GM18508 (cell line): ENCODE data around the gene TAOK2.
A peak's percentile ranks its signal among the peaks of the same experiment; 100 is the strongest.

ENCODE experiments used
- ATAC-seq: cut with Tn5 transposase; IDR thresholded peaks from one replicate; pipeline ENCODE4 v1.9.1; 2021; ENCODE audit warnings: moderate number of reproducible peaks; ENCODE audit not compliant: insufficient read depth, unreplicated experiment

TAOK2 gene

DNA sequence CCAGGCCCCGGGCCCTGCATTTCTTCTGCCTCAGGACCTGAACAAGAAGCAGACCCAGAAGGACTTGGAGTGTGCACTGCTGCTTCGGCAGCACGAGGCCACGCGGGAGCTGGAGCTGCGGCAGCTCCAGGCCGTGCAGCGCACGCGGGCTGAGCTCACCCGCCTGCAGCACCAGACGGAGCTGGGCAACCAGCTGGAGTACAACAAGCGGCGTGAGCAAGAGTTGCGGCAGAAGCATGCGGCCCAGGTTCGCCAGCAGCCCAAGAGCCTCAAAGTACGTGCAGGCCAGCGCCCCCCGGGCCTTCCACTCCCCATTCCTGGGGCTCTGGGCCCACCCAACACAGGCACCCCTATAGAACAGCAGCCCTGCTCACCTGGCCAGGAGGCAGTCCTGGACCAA lies 12.6 kb downstream of the TAOK2 start:
- no peak for ATAC-seq

- ATAC-seq, result no peak
Measured at GRCh38 chr16:29986931-29987330, 13.3 kb downstream of the TAOK2 start.

- no peak for ATAC-seq
Measured at GRCh38 chr16:29987371-29988085, 13.9 kb downstream of the TAOK2 start.

DNA sequence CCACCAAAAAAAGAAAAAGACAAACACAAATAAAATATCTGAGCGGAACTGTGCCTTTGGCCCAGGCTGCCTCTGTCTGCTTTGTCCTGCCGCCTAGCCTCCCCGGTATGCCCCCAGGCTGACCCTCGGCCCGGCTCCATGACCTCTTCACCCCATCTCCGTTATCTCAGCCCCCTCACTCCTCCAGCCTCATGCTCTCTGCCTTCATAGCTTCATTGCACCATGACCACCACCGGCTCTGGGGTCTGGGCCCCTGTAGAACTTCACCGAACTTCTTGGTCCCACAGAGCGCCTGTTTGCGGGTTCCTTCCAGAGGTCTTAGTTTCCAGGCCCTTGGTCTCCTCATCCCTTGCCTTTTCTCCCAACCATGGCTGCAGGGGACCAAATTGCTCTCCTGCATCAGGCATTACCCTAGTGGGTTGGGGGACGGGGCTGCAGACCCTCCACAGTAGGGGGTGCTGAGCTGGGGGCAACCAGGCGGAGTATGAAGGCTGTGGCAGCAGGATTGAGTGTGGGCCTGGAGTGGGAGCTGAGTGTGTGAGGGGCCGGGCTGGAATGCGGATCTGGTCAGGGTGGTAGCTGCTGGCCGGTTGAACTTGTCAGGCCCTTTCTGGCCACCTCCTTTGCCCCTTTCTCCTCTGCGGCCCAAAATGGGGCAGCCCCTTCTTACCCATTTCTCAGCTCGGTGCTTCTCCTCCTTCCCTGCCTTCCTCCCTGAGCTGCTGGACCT lies 14.8 kb downstream of the TAOK2 start:
- ATAC-seq, result no peak

- ATAC-seq, result no peak
Measured at GRCh38 chr16:29989111-29989858, 15.6 kb downstream of the TAOK2 start.

DNA sequence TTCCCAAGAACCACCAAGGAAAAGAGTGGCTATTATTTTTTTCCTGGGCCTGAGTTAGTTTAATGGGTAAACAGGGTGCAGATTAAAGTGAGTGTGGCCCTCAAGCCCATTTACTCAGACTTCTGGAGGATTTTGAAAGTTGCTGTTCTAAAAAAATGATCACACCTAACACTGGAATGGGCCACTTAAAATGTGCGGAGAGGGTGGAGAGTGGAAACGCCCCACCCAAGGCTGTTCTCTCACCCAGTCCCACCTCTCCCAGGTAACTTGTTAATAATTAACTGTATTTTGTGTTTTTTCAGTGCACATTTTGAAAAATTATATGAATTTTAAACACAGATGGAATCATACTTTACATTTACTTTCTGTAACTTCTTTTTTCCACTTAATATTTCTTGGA lies 16.4 kb downstream of the TAOK2 start:
- ATAC-seq, result no peak

GRCh38 chr16:29990883-29991570 lies 17.4 kb downstream of the TAOK2 start:
- ATAC-seq, result no peak

DNA sequence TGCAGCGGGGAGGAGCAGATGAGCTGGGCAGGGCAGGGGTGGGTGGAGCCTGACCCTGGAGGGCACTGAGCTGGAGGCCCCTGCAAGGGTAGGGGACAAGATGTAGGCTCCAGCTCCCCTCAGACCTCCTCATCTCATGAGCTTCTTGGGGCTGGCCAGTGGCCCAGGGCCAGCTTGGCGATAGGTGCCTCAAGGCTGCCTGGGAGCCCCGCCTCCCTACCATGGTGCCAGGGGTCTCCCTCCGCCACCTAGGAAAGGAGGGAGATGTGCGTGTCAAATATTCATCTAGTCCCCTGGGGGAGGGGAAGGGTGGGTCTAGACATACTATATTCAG lies 17.9 kb downstream of the TAOK2 start:
- ATAC-seq, result no peak

GRCh38 chr16:29992344-29992967 lies 18.8 kb downstream of the TAOK2 start:
- ATAC-seq, result no peak

- ATAC-seq, result no peak
Measured at GRCh38 chr16:29993191-29993902, 19.7 kb downstream of the TAOK2 start.

DNA sequence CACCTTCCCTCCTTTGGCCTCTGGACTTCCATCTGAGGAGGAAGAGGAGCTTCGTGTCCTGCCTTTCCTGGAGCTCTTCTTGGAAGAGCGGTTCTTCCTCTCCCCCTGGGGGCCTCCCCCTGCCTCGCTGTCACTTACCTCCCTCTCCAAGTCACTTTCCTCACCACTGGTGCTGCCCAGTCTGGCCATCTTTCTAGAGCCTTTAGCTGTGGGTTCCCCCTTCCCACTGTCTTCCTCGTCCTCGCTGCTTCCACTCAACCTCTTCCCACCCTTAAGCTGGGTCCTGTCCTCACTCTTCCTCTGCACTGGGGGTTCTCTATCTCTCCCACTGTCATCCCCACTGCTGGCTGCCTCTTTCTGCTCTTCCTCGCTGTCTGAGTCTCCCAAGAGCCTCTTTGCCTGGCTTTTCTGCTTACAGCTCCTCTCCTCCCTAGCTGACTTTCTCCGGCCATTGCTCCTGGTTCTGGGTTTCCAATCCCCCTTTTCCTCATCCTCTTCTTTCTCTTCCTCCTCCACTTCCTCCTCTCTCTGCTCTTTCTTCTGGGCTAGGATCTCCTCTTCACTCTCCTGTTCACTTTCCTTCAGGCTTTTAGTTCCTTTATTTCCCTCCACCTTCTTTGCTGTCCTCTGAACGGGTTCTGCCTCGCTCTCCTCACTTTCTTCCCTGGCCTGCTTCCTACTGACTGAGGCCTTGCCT lies 20.4 kb downstream of the TAOK2 start:
- no peak for ATAC-seq

DNA sequence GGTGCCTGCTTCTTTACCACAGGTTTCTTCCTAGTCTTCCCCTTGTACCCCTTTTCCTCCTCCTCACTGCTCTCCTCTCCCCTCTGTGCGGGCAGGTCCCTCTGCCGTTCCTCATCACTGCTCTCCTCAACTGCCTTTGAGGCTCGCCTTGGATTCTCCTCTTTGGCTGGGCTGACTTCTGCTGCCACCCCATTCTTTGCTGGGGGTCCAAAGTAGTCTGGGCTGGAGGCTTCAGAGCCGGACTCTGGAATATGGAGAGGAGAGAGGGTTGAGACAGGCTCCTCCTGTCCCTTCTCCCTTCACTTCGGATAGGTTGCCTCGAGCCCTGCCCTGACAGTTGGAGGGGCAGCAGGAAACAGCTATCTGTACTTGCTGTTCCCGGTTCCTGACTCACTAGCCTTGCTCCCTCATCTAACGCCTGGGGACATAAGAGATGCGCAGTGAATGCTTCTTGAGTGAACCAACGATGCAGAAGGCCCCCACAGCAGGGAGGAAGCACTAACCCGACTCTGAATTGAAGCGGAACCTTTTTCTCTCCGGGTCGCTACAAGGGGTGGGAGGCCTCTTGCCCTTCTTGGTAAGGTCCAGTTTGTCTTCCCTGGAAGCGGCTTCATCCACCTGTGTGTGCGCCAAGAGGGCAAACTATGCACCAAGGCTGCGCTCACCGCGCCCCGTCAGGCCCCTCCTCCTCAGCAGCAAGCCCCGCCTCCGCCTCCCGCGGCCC lies 21.1 kb downstream of the TAOK2 start:
- ATAC-seq, result no peak

DNA sequence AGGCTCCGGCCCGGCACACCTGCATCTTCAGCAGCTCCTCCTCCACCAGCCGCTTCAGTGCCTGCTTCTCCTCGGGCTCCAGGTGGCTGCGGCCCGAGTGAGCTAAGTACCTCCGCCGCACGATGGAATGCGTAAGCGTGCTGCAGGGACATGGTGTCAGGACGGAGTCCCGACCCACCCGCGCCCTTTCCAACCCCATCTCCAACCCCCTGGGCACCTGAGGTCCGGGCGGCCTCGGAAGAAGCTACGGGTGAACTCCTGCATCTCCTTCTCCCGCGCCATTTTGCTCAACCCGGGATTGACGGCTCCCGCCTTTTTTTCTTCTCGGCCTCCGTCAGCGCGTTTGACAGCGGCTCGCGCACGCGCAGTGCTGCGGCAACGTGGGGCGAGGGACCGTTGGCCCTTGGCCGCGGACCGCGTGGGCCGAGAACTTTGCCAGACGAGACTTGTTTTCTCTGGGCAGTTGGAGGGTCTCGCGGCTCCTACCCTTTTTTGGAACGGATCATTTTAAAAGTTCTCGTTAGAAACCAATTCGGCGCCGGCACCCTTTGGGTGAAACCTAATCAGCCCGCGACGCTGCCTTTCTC lies 21.7 kb downstream of the TAOK2 start, which contains the start of gene HIRIP3:
Gene HIRIP3, minus strand, starts transcription at position 294 of the 587 bp plus-strand sequence. Its CDS starts 12 bp downstream, at position 282.
- ATAC-seq, result peak; percentile 20

DNA sequence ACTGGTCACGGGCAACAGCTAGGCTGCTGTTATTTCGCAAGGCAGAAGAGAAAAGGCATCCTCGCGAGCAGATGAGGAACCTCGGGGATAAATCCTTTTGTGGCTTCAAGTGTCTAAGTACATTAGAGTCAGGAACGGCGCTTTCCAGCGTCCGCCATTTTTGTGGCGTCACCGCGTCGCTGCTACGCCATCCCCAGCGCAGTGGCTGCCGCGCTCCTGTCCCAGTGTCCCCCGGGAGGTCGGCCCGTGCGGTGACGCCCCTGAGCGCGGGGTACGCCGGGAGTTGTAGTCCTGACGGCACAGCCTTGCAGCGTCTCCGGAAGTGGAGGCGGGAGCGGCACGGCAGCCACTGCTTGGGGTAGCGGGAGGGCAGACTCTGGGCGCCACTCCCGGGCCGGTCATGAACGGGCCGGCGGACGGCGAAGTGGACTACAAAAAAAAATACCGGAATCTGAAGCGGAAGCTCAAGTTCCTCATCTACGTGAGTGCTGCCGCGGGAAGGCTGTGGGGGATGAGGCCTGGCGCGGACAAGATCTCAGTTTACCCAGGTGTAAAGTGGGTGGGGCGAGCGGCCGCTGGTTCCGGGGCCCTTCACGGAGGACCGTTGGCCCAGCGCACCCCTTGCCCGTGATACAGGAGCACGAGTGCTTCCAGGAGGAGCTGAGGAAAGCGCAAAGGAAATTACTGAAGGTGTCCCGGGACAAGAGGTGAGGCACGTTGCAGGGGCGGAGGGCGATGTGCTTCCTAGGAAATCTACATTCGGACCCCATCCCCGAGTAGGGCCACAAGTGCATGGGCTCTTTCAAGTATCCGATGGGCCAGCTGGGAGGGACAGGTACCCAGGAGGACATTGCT lies 22.5 kb downstream of the TAOK2 start, which contains the start of gene INO80E:
Gene INO80E, plus strand, starts transcription at position 331 of the 855 bp plus-strand sequence. Its CDS starts 70 bp downstream, at position 401.
- ATAC-seq, result peak; percentile 62

- ATAC-seq, result no peak
Measured at GRCh38 chr16:29996766-29997250, 23.1 kb downstream of the TAOK2 start.

- ATAC-seq, result no peak
Measured at GRCh38 chr16:29999605-30000004, 25.9 kb downstream of the TAOK2 start.
